Activated T-helper 17 cell treated with anti-CD3 and anti-CD28 coated beads, Interleukin-2, amount 50 U/mL, for 72 hours (primary cell): ENCODE measurements around the gene DIPK1A. TPM values are rescaled to one million over a fixed set of nuclear protein-coding genes. Genes with fewer than 3 reads are reported as not detected.

Experiments
- ATAC-seq: fragments of 150-1000 bp; cut with Tn5 transposase; replicated peaks from 2 replicates; pipeline ENCODE4 v1.10.0; 2021; ENCODE audit warnings: mild to moderate bottlenecking, moderate library complexity
- H3K27ac Mint-ChIP-seq: one replicate; pipeline ENCODE4 v1.8.0; 2022; ENCODE audit warnings: mixed read lengths
- H3K27me3 Mint-ChIP-seq: one replicate; pipeline ENCODE4 v1.8.0; 2022; ENCODE audit warnings: mixed read lengths
- H3K36me3 Mint-ChIP-seq: one replicate; pipeline ENCODE4 v1.8.0; 2022; ENCODE audit warnings: low read depth, mild to moderate bottlenecking, mixed read lengths
- H3K4me1 Mint-ChIP-seq: one replicate; pipeline ENCODE4 v1.8.0; 2022; ENCODE audit warnings: mixed read lengths
- H3K4me3 Mint-ChIP-seq: one replicate; pipeline ENCODE4 v1.8.0; 2022; ENCODE audit warnings: mild to moderate bottlenecking, mixed read lengths
- H3K9me3 Mint-ChIP-seq: one replicate; pipeline ENCODE4 v1.8.0; 2022; ENCODE audit warnings: mixed read lengths
- total RNA-seq, 2 donors: library from RNA; stranded (reverse); gene quantifications; one replicate each; pipeline ENCODE4 v1.2.3, GENCODE V29; 2022

The DIPK1A gene
- total RNA-seq, 2 donors from 2014 or later = 6.5 to 8.6 TPM

GRCh38 chr1:92969517-92969916 lies 8.3 kb upstream of the DIPK1A start:
- no peak for ATAC-seq
- Mint-ChIP-seq H3K9me3 (no peaks in the 10 kb centered on the region), H3K36me3 (no peaks in the 10 kb centered on the region), H3K4me3 (no peak overlapping the region), H3K27ac (no peak overlapping the region), H3K27me3 (no peaks in the 10 kb centered on the region), H3K4me1 (peaks cover 27% of the 10 kb centered on the region)

- H3K27me3 Mint-ChIP-seq = no peaks in the 10 kb centered on the region
- H3K27ac Mint-ChIP-seq = no peak overlapping the region
- no peaks in the 10 kb centered on the region for H3K36me3 Mint-ChIP-seq
- ATAC-seq = peak; percentile 72
- peaks cover 21% of the 10 kb centered on the region for H3K4me1 Mint-ChIP-seq
- no peaks in the 10 kb centered on the region for H3K9me3 Mint-ChIP-seq
- H3K4me3 Mint-ChIP-seq = no peak overlapping the region
Measured at GRCh38 chr1:92968138-92969032, 7.1 kb upstream of the DIPK1A start.

- ATAC-seq = no peak
- Mint-ChIP-seq H3K9me3 (no peaks in the 10 kb centered on the region), H3K27ac (no peak overlapping the region), H3K4me1 (peaks cover 11% of the 10 kb centered on the region), H3K36me3 (peaks cover 8% of the 10 kb centered on the region), H3K4me3 (no peak overlapping the region), H3K27me3 (no peaks in the 10 kb centered on the region)
Measured at GRCh38 chr1:92964998-92965397, 3.7 kb upstream of the DIPK1A start.

GRCh38 chr1:92964316-92964715 lies 3.1 kb upstream of the DIPK1A start:
- H3K36me3 Mint-ChIP-seq = peaks cover 8% of the 10 kb centered on the region
- H3K4me1 Mint-ChIP-seq = peaks cover 12% of the 10 kb centered on the region
- no peaks in the 10 kb centered on the region for H3K9me3 Mint-ChIP-seq
- no peaks in the 10 kb centered on the region for H3K27me3 Mint-ChIP-seq
- no peak for ATAC-seq
- no peak overlapping the region for H3K27ac Mint-ChIP-seq
- H3K4me3 Mint-ChIP-seq = no peak overlapping the region

- Mint-ChIP-seq H3K9me3 (no peaks in the 10 kb centered on the region), H3K27ac (no peak overlapping the region)
Measured at GRCh38 chr1:92961896-92962752, 862 bp upstream of the DIPK1A start.

GRCh38 chr1:92960395-92961130 lies 699 bp downstream of the DIPK1A start:
- peak; percentile 59 for ATAC-seq
- Mint-ChIP-seq H3K36me3 (peaks cover 8% of the 10 kb centered on the region), H3K27me3 (no peaks in the 10 kb centered on the region)

More at GRCh38 chr1:92961896-92962752, 862 bp upstream of the DIPK1A start:
- peaks cover 8% of the 10 kb centered on the region for H3K36me3 Mint-ChIP-seq
- no peak overlapping the region for H3K4me3 Mint-ChIP-seq
- peak; percentile 77 for ATAC-seq
- no peaks in the 10 kb centered on the region for H3K27me3 Mint-ChIP-seq
- H3K4me1 Mint-ChIP-seq = peaks cover 21% of the 10 kb centered on the region

GRCh38 chr1:92958203-92958970 lies 2.9 kb downstream of the DIPK1A start:
- no peak for ATAC-seq
- Mint-ChIP-seq H3K9me3 (no peaks in the 10 kb centered on the region), H3K27me3 (no peaks in the 10 kb centered on the region), H3K27ac (peak overlapping the region; percentile 41), H3K36me3 (peaks cover 8% of the 10 kb centered on the region), H3K4me3 (peak overlapping the region; percentile 66), H3K4me1 (peaks cover 44% of the 10 kb centered on the region)

More at GRCh38 chr1:92960395-92961130, 699 bp downstream of the DIPK1A start:
- H3K4me3 Mint-ChIP-seq = peak overlapping the region; percentile 97
- H3K27ac Mint-ChIP-seq = peak overlapping the region; percentile 97
- H3K9me3 Mint-ChIP-seq = no peaks in the 10 kb centered on the region
- H3K4me1 Mint-ChIP-seq = peaks cover 36% of the 10 kb centered on the region

- no peaks in the 10 kb centered on the region for H3K9me3 Mint-ChIP-seq
- peak overlapping the region; percentile 41 for H3K27ac Mint-ChIP-seq
- H3K36me3 Mint-ChIP-seq = peaks cover 8% of the 10 kb centered on the region
- peak; percentile 8 for ATAC-seq
- no peaks in the 10 kb centered on the region for H3K27me3 Mint-ChIP-seq
- peak overlapping the region; percentile 66 for H3K4me3 Mint-ChIP-seq
- H3K4me1 Mint-ChIP-seq = peaks cover 50% of the 10 kb centered on the region
Measured at GRCh38 chr1:92957030-92957734, 4.1 kb downstream of the DIPK1A start.

GRCh38 chr1:92956254-92957029 lies 4.8 kb downstream of the DIPK1A start:
- peak; percentile 0 for ATAC-seq
- peak overlapping the region; percentile 66 for H3K4me3 Mint-ChIP-seq
- no peaks in the 10 kb centered on the region for H3K9me3 Mint-ChIP-seq
- H3K4me1 Mint-ChIP-seq = peaks cover 50% of the 10 kb centered on the region
- H3K27ac Mint-ChIP-seq = peak overlapping the region; percentile 41
- H3K27me3 Mint-ChIP-seq = no peaks in the 10 kb centered on the region
- peaks cover 8% of the 10 kb centered on the region for H3K36me3 Mint-ChIP-seq

- peak; percentile 71 for ATAC-seq
- H3K27me3 Mint-ChIP-seq = no peaks in the 10 kb centered on the region
- H3K9me3 Mint-ChIP-seq = no peaks in the 10 kb centered on the region
- H3K27ac Mint-ChIP-seq = peak overlapping the region; percentile 3
- peak overlapping the region; percentile 39 for H3K4me3 Mint-ChIP-seq
- H3K4me1 Mint-ChIP-seq = peaks cover 41% of the 10 kb centered on the region
- no peaks in the 10 kb centered on the region for H3K36me3 Mint-ChIP-seq
Measured at GRCh38 chr1:92953491-92953890, 7.8 kb downstream of the DIPK1A start.

- Mint-ChIP-seq H3K27me3 (no peaks in the 10 kb centered on the region), H3K27ac (peak overlapping the region; percentile 3), H3K4me3 (peak overlapping the region; percentile 39)
Measured at GRCh38 chr1:92952714-92953113, 8.5 kb downstream of the DIPK1A start.

GRCh38 chr1:92951141-92951582 lies 10.1 kb downstream of the DIPK1A start:
- H3K9me3 Mint-ChIP-seq = no peaks in the 10 kb centered on the region
- H3K36me3 Mint-ChIP-seq = no peaks in the 10 kb centered on the region
- ATAC-seq = peak; percentile 76
- H3K27ac Mint-ChIP-seq = no peak overlapping the region
- no peak overlapping the region for H3K4me3 Mint-ChIP-seq
- H3K4me1 Mint-ChIP-seq = peaks cover 27% of the 10 kb centered on the region
- no peaks in the 10 kb centered on the region for H3K27me3 Mint-ChIP-seq

More at GRCh38 chr1:92952714-92953113, 8.5 kb downstream of the DIPK1A start:
- Mint-ChIP-seq H3K4me1 (peaks cover 37% of the 10 kb centered on the region), H3K9me3 (no peaks in the 10 kb centered on the region), H3K36me3 (no peaks in the 10 kb centered on the region)
- ATAC-seq = no peak
